GM19438 (cell line): Measurements from ENCODE around the gene TPSB2.
"Not testable (repeated sequence)": the region's sequence is repeated elsewhere in the genome, so short reads cannot be mapped to it uniquely, and the experiment has no call there.

Experiments used
- ATAC-seq: cut with Tn5 transposase; IDR thresholded peaks from one replicate; pipeline ENCODE4 v1.9.1; 2021; ENCODE audit warnings: low read depth; ENCODE audit not compliant: unreplicated experiment

The TPSB2 gene

GRCh38 chr16:1189455-1189854 lies 40.5 kb downstream of the TPSB2 start:
- no peak for ATAC-seq

- no peak for ATAC-seq
Observed at GRCh38 chr16:1188432-1189189, 41.4 kb downstream of the TPSB2 start.

GRCh38 chr16:1185460-1186207 lies 44.4 kb downstream of the TPSB2 start:
- ATAC-seq = not testable (repeated sequence)

- no peak for ATAC-seq
Observed at GRCh38 chr16:1184980-1185379, 45.0 kb downstream of the TPSB2 start.

- ATAC-seq = no peak
Observed at GRCh38 chr16:1184156-1184868, 45.7 kb downstream of the TPSB2 start.

GRCh38 chr16:1182950-1183907 lies 46.8 kb downstream of the TPSB2 start:
- no peak for ATAC-seq

GRCh38 chr16:1182316-1182671 lies 47.7 kb downstream of the TPSB2 start:
- no peak for ATAC-seq

- no peak for ATAC-seq
Observed at GRCh38 chr16:1181404-1182315, 48.3 kb downstream of the TPSB2 start.

- ATAC-seq = no peak
Observed at GRCh38 chr16:1180549-1181403, 49.2 kb downstream of the TPSB2 start.
